Measurements from ENCODE around the gene CD79A. TPM values are rescaled to one million over a fixed set of nuclear protein-coding genes. Genes with fewer than 3 reads are reported as not detected.

CD79A gene
- total RNA-seq, 1 donor from 2014 or later, result 0.55 TPM

DNA sequence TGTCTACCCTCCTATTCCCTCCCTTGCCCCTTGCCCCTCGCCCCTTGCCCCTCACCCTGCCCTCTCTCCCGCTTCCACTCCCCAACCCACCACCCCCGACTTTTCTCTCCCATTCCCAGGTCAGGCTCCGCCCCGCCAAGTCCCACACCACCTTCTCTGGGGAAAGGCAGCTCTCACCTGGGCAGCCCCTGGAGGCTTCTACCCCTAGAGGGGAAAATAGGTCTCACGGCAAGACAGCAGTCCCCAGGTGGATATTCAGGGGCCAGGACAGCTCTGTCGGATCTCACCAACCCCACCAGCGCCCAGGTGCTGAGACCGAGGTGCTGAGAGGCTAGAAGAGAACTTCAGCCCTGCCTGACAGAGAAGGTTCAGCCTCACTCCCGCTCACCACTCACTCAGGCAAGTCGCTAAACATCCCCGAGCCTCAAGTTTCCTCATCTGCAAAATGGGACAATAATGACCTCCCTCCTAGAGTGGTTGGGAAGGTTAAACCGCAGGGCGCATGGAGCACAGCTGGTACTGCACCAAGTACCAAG lies 52.5 kb downstream of the CD79A start:
- ATAC-seq (no peak), DNase-seq (ENCODE audit: low spot score) (no peak)

DNA sequence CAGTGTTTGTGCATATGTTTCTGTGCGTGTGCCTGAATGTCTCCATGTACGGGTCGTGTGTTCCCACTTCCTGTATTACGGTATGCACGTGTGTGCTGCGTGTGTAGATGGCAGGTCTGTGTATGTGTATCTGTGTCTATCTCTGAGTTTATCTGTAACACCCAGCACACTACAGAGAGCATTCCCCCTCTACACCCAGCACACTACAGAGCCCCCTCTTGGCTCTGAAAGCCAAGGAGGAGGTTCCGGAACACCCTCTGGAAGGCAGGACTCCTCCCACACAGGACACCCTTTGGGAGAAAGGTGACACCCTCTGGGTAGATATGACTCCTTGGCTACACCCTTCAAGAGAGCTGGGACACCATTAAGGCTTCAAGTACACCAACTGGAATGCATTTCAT lies 53.2 kb downstream of the CD79A start:
- ATAC-seq (no peak), DNase-seq (ENCODE audit: low spot score) (no peak)

Other genes starting within 250 kb of the CD79A start
- not detected for gene CEACAM7, start 189.0 kb upstream of the CD79A start, total RNA-seq
- 0.81 TPM for gene CEACAM5, start 168.7 kb upstream of the CD79A start, total RNA-seq
- 0.58 TPM for gene CEACAM6, start 121.7 kb upstream of the CD79A start, total RNA-seq
- 0.35 TPM for gene CEACAM3, start 80.7 kb upstream of the CD79A start, total RNA-seq
- not detected for gene LYPD4, start 32.6 kb upstream of the CD79A start, total RNA-seq
- not detected for gene DMRTC2, start 32.2 kb upstream of the CD79A start, total RNA-seq
- gene RPS19, start 17.0 kb upstream of the CD79A start, total RNA-seq, result 519 TPM
- 37.4 TPM for gene ARHGEF1, start 5.9 kb downstream of the CD79A start, total RNA-seq
- not detected for gene ERFL, start 51.2 kb downstream of the CD79A start, total RNA-seq
- 106 TPM for gene RABAC1, start 82.0 kb downstream of the CD79A start, total RNA-seq
- gene ATP1A3, start 117.0 kb downstream of the CD79A start, total RNA-seq, result 0.10 TPM
- 0.25 TPM for gene GRIK5, start 192.9 kb downstream of the CD79A start, total RNA-seq
- gene ZNF574, start 198.9 kb downstream of the CD79A start, total RNA-seq, result 5.4 TPM

All from left lobe of liver (tissue), 2 donors.